GM12878 (cell line): ENCODE measurements around the gene GKN1. TPM values are rescaled to one million over a fixed set of nuclear protein-coding genes. Genes with fewer than 3 reads are reported as not detected.

Source experiments
- ATAC-seq: fragments of 200-7000 bp; cut with Tn5 transposase; 3 replicates; pipeline ENCODE4 v1.9.1; 2020; ENCODE audit warnings: mild to moderate bottlenecking, moderate library complexity
- BruUV-seq: library from RNA; stranded (reverse); fragments of 400-500 nt; replicated peaks from 2 replicates; lab custom pipeline; 2021; lab: Mats Ljungman, UMichigan
- CTCF ChIA-PET: fragments of 300-600 bp; sonication (Branson Sonifier 250); formaldehyde crosslinking; extraction: SDS; loops from one replicate; lab custom pipeline; 2021; ENCODE audit warnings: inconsistent platforms; lab: Yijun Ruan, JAX
- POLR2A ChIA-PET: fragments of 350-600 bp; formaldehyde crosslinking; extraction: SDS; loops from one replicate; lab custom pipeline; 2021; ENCODE audit warnings: inconsistent platforms; lab: Charles Lee
- RAD21 ChIA-PET: fragments of 300-600 bp; sonication (Branson Sonifier 250); formaldehyde crosslinking; loops from one replicate; lab custom pipeline; 2023; ENCODE audit warnings: antibody characterized with exemption; ENCODE audit not compliant: unreplicated experiment; lab: Charles Lee
- SMC1A ChIA-PET: fragments of 300-600 bp; sonication (Branson Sonifier 250); formaldehyde crosslinking; loops from one replicate; lab custom pipeline; 2023; ENCODE audit not compliant: unreplicated experiment, uncharacterized antibody; lab: Charles Lee
- DNase-seq: peaks from one replicate; pipeline ENCODE4 v3.0.0-alpha.2; 2011; ENCODE audit warnings: low read depth, low spot score
- FAIRE-seq: peaks from 3 replicates; lab custom pipeline; 2011; peaks lifted over from hg19 to GRCh38; lab: Jason Lieb, UNC
- H2AFZ ChIP-seq: 2 replicates; pipeline ENCODE4 v1.6.0; 2011; ENCODE audit warnings: low read depth, low read length, control low read depth; ENCODE audit not compliant: control insufficient read depth
- H3K27ac ChIP-seq: 2 replicates; pipeline ENCODE4 v1.5.1; 2011; ENCODE audit warnings: control low read depth; ENCODE audit not compliant: control insufficient read depth, insufficient read depth
- H3K27me3 ChIP-seq, 2 experiments: replicated peaks in 1 of 2; 2 replicates each; pipeline versions ENCODE4 v1.6.0 to v1.6.1; 2011; ENCODE audit warnings: low read length in 1 of 2; ENCODE audit not compliant: control insufficient read depth in 2 of 2, insufficient read depth in 2 of 2
- H3K36me3 ChIP-seq, 2 experiments: 2 replicates each; pipeline ENCODE4 v1.5.1; 2011; ENCODE audit warnings: low read length in 1 of 2; ENCODE audit not compliant: control insufficient read depth in 2 of 2, insufficient read depth in 2 of 2
- H3K4me1 ChIP-seq: 2 replicates; pipeline ENCODE4 v1.6.1; 2011; ENCODE audit warnings: mild to moderate bottlenecking, low read length, moderate library complexity, mixed read lengths; ENCODE audit not compliant: control insufficient read depth, insufficient read depth
- H3K4me2 ChIP-seq: 2 replicates; pipeline ENCODE4 v1.6.0; 2011; ENCODE audit warnings: control low read depth; ENCODE audit not compliant: control insufficient read depth, insufficient read depth
- H3K4me3 ChIP-seq: fragments of 200-600 bp; sonication (generic); 2 replicates; pipeline ENCODE4 v1.5.1; 2016
- H3K79me2 ChIP-seq: 2 replicates; pipeline ENCODE4 v1.6.0; 2011; ENCODE audit warnings: low read length; ENCODE audit not compliant: control insufficient read depth, insufficient read depth
- H3K9ac ChIP-seq: 2 replicates; pipeline ENCODE4 v1.8.0; 2011; ENCODE audit warnings: low read length, control low read depth, mixed read lengths; ENCODE audit not compliant: control insufficient read depth, insufficient read depth
- H3K9me3 ChIP-seq: replicated peaks from 3 replicates; pipeline ENCODE4 v1.5.1; 2011; ENCODE audit warnings: mild to moderate bottlenecking, low read length; ENCODE audit not compliant: control insufficient read depth, insufficient read depth
- H4K20me1 ChIP-seq: 2 replicates; pipeline ENCODE4 v1.6.0; 2011; ENCODE audit not compliant: control insufficient read depth, insufficient read depth
- CHD4 ChIP-seq: fragments of 200-600 bp; sonication (generic); IDR thresholded peaks from 2 replicates; pipeline ENCODE4 v1.6.1; 2016; ENCODE audit warnings: mild to moderate bottlenecking
- FOXM1 ChIP-seq: IDR thresholded peaks from 2 replicates; pipeline ENCODE4 v1.6.1; 2012; ENCODE audit warnings: low read depth, mild to moderate bottlenecking, inconsistent platforms, low read length, moderate library complexity
- JUNB ChIP-seq: IDR thresholded peaks from 2 replicates; pipeline ENCODE4 v1.6.1; 2016; ENCODE audit warnings: antibody characterized with exemption, mild to moderate bottlenecking
- MLLT1 ChIP-seq: fragments of 450-650 bp; IDR thresholded peaks from 2 replicates; pipeline ENCODE4 v1.6.1; 2016; ENCODE audit warnings: mild to moderate bottlenecking
- PRDM15 ChIP-seq: fragments of 450-650 bp; formaldehyde crosslinking; IDR thresholded peaks from 2 replicates; pipeline ENCODE4 v1.4.0; 2020; ENCODE audit warnings: mild to moderate bottlenecking, moderate library complexity
- RELA ChIP-seq: fragments of 450-650 bp; IDR thresholded peaks from 2 replicates; pipeline ENCODE4 v1.8.0; 2014; ENCODE audit warnings: borderline replicate concordance; ENCODE audit not compliant: partially characterized antibody
- RUNX3 ChIP-seq: IDR thresholded peaks from 2 replicates; pipeline ENCODE4 v1.6.1; 2012; ENCODE audit warnings: low read length, inconsistent platforms
- SMC3 ChIP-seq: IDR thresholded peaks from 2 replicates; pipeline ENCODE4 v1.6.1; 2011; ENCODE audit warnings: low read length, improper control_type of control experiment, borderline replicate concordance
- SP1 ChIP-seq: IDR thresholded peaks from one replicate; pipeline ENCODE4 v1.6.1; 2011; ENCODE audit warnings: low read depth, low read length
- STAT3 ChIP-seq: IDR thresholded peaks from 2 replicates; pipeline ENCODE4 v1.6.1; 2011; ENCODE audit warnings: low read depth, low read length, improper control_type of control experiment
- in situ Hi-C: fragments of 300-500 bp; cut with MboI; formaldehyde crosslinking; loops from 9 replicates; pipeline ENCODE4 v1.14.3; 2018; ENCODE audit warnings: mixed read lengths
- intact Hi-C: fragments of 100-400 bp; cut with micrococcal nuclease; formaldehyde crosslinking; loops from one replicate; pipeline ENCODE4 v1.14.2; 2022; ENCODE audit not compliant: unreplicated experiment
- polyA plus RNA-seq, 11 experiments: library from polyadenylated mRNA; depleted of rRNA in 4 of 11; unstranded in 6 of 11; stranded (reverse) in 5 of 11; fragments of >200 nt; fragmentation: Nextera tagmentation in 4 of 11; fragmentation: Illumina TruSeq in 1 of 11; extraction: Ambion mirVana in 4 of 11; extraction: Trizol in 1 of 11; gene quantifications; 1 replicate in 1 of 11; 2 replicates in 10 of 11; pipeline versions ENCODE4 v1.2.1 to v1.2.3, GENCODE V29; 2011 to 2016; ENCODE audit warnings: inconsistent platforms in 2 of 11, missing spikeins in 2 of 11, low read depth in 1 of 11
- total RNA-seq, 4 experiments: library from RNA; depleted of rRNA in 3 of 4; stranded (reverse); fragments of >200 nt in 3 of 4; fragmentation: Illumina TruSeq in 1 of 4; extraction: Trizol in 1 of 4; gene quantifications; 2 replicates each; pipeline versions ENCODE4 v1.2.1 to v1.2.3, GENCODE V29; 2013 to 2021

Gene GKN1
- total and polyA plus RNA-seq, 10 of the 15 experiments (the other 5 are each of a cell fraction or from before 2014, with no cell fraction given): not detected

GRCh38 chr2:69007169-69007568, 32.7 kb downstream of the GKN1 start:
- no peak for FAIRE-seq
- Histone ChIP-seq H3K27me3 (peaks cover 0 to 2% of the 10 kb centered on the region in 2 experiments; a peak in 2 of 4 replicates), H3K79me2 (no peaks in the 10 kb centered on the region), H3K4me3 (no peak overlapping the region), H2AFZ (no peak overlapping the region), H3K9me3 (no peaks in the 10 kb centered on the region), H3K4me1 (no peaks in the 10 kb centered on the region), H3K9ac (no peak overlapping the region), H3K27ac (no peak overlapping the region), H4K20me1 (no peaks in the 10 kb centered on the region)
- intact Hi-C loops: no loop called here
- SMC1A ChIA-PET: no interaction called here
- DNase-seq: no peak
- no peak for ATAC-seq
- RAD21 ChIA-PET: no interaction called here
- in situ Hi-C loops: loop anchor here (25.0 kb wide), 1 partner anchor 705 kb away; no protein-coding TSS in a partner anchor
- no TSS peak for BruUV-seq
- no peak for TF ChIP-seq MLLT1
- no peak for TF ChIP-seq SMC3
- TF ChIP-seq RUNX3: no peak
- TF ChIP-seq SP1: no peak
- TF ChIP-seq STAT3: no peak
- no peak for TF ChIP-seq CHD4
- TF ChIP-seq PRDM15 (CRISPR knock-in tag): no peak
- no peak for TF ChIP-seq RELA
- no peak for TF ChIP-seq JUNB
- TF ChIP-seq FOXM1: no peak
- TF ChIP-seq, all 136 proteins: peak for 0
- ChIA-PET POLR2A (no interaction called here), CTCF (no interaction called here)
- no peaks in the 10 kb centered on the region for H3K36me3 ChIP-seq
- H3K4me2 ChIP-seq: no peak overlapping the region
